CD4-positive, alpha-beta T cell treated with Interleukin-6 at 100 ng/mL for 8 hours (primary cell): ENCODE results near the gene ANKRD33B.
"Not testable (repeated sequence)": the region's sequence is repeated elsewhere in the genome, so short reads cannot be mapped to it uniquely, and the experiment has no call there.

Experiments
- DNase-seq: peaks from one replicate; pipeline ENCODE4 v3.0.0-alpha.2; 2020; ENCODE audit warnings: mixed read lengths, low spot score

The ANKRD33B gene

GRCh38 chr5:10595293-10595671 is 31.4 kb downstream of the ANKRD33B start:
- DNase-seq, result no peak

- peak; percentile 15 for DNase-seq
These were observed 31.9 kb downstream of the ANKRD33B start for GRCh38 chr5:10595672-10596309.

DNA sequence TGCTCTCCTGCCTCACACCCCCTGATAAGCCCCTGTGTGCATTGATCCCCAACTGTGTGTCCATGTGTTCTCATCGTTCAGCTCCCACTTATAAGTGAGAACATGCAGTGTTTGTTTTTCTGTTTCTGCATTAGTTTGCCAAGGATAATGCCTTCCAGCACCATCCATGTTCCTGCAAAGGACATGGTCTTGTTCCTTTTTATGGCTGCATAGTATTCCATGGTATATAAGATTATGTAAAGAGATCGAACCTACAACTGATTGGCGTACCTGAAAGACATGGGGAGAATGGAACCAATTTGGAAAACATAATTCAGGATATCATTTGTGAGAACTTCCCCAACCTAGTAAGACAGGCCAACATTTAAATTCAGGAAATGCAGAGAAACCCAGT is 32.4 kb downstream of the ANKRD33B start:
- DNase-seq, result no peak

- no peak for DNase-seq
These were observed 33.1 kb downstream of the ANKRD33B start for GRCh38 chr5:10596886-10597451.

GRCh38 chr5:10599113-10599512 is 35.2 kb downstream of the ANKRD33B start:
- DNase-seq, result no peak

GRCh38 chr5:10599862-10600284 is 36.0 kb downstream of the ANKRD33B start:
- DNase-seq, result no peak

DNA sequence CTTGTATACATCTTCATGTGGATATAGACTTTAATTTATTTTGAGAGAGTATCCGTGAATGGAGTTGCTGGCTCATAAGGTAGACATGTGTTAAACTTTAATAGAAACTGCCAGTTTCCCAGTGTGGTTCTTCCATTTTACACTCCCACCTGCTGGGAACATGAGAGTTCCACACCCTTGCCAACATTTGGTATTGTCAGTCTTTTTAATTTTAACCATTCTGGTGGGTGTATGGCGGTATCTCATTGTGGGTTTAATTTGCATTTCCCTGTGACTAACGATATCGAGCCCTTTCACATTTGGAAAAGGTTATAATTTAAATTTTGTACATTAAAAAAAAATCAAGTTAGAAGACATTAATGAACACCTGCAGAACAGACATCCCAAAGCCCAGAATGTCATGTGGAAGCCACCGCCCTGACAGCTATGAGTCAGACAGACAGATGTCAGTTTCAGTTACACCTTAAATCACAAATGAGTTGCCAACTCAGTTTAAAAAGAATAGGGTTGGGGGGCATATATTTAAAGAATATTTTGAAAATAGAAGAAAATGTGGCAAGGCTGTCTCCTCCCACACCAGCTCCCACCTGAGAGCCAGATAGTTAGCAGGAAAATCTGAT is 36.9 kb downstream of the ANKRD33B start:
- no peak for DNase-seq

DNA sequence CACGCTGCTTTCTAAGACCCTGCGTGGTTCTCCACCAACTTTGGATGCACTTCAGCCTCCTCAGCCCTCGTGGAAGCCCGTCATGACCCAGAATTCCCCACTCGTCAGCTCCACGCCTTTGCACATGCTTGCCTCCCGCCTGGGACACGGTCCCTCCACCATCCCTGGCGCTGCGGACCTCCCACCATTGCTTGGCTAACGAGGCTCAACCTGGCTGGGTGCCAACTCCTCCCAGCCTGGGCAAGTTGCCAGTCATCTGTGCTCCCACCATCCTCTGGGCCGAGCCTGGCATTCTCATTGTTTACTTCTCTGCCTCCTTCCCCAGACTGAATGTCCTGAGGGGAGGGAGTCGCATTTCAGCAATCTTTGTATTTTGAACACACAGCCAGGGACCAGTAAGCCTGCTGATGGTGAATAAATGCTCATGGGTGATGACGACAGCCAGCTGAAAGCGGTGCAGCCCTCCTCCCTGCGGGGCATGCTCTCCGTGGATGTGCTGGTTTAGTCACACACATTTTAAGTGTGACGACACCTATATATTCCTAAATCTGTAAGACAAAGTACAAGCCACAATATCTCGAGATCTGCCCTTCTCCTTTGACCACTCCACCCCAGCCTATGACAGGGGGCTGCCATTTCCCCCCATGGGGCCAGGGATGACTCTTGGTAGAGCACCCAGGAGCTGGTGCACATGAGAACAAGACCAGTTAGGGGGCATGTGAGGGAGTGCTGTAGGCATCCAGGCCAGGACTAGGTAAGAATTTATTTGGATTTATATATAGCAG is 37.6 kb downstream of the ANKRD33B start:
- no peak for DNase-seq

DNA sequence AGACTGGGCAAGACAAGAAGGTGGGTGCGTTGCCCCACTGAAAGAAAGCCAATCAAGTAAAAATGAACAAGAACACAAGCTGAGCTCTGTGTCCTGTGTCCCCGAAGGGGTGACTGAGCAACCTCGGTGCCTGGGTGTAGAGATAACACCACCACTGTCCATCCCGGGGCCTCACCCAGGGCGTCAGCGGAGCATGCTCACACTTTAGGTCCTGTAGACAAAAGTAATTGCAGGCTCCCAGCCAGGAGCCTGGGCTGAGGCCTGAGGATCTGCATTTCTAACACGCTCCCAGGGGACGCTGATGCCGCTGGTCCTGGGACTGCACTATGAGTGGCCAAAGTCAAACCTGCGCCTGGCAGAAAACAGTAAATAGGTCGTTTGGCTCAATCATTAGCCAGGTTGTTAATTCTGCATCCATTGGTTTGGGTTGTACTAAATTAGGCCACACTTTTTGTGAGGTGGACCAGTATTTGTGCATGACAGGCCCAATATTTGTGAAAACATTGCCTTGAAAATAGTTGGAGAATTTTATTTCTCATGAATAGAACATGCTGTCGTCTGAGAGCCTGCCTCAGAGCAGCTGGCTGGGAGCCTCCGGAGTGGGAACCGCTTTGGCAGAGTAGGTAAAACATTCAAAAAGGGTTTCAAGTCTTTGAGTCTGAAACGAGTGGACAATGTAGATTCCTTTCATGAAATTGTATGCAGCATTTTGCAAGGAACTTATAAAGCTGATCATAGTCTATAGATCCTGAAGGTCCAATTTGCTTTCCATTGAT is 38.3 kb downstream of the ANKRD33B start:
- no peak for DNase-seq

DNA sequence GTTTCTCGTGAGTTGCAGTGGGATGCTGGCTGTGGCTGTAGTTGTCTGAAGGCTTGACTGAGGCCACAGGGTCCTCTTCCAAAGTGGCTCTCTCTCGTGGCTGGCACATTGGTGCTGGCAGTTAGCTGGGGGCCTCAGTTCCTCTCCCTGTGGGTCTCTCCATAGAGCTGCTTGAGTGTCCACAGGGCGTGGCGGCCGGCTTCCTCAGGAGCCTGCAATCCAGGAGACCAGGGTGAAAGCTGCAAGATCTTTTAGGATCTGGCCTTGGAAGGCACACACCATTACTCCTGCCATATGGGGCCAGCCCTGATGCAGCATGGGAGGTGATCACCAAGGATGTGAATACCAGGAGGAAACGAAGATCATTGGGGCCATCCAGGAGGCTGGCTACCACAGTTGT is 41.1 kb downstream of the ANKRD33B start:
- no peak for DNase-seq

GRCh38 chr5:10606632-10607022 is 42.8 kb downstream of the ANKRD33B start:
- not testable (repeated sequence) for DNase-seq

DNA sequence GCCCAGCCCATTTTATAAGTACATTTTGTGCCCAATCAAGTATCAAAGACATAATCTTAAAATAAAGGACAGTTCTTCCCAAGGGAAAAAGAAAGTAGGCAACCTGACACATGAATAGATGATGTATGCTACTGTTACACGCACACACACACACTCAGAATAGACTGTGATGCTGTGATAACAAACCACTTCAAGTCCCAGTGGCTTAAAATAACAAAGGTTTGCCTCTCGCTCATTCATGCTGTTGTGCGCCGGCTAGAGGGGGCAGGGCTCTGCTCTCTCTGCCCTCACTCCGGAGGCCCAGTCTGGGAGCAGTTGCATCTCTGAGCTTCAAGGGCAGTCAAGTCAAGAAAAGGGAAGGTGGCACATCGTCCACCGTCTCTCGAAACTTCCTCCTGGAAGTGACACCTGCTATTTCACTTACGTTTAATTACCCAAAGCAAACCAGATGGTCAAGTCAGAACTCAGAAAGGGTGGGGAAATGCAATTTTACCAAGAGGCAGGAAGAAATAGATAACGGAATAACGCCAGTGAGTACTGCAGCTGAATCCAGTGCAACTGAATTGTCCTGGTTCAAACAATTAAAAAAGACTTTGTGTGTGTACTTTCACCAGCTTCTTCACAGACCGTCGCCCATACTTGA is 43.3 kb downstream of the ANKRD33B start:
- no peak for DNase-seq

DNA sequence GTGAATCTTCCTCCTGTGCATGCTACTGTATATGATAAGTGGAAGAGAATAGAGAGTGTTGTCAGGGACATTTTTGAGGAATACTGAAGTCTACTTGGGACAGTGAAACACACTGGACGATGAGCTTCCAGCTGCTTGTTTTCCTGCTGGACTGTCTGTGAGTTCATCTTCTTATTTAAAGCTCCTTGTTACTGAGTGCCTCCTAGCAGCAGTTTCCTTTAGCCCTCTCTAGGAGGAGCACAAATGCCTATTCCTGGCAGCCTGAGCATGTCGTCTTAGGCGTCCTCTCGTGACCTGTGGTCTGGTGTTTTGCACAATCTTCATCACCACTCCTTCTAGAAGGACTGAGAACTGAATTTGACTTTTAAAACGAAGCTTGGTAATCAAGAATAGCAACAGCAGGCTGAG is 43.8 kb downstream of the ANKRD33B start:
- DNase-seq, result no peak

GRCh38 chr5:10608081-10608480 is 44.2 kb downstream of the ANKRD33B start:
- DNase-seq, result not testable (repeated sequence)

DNA sequence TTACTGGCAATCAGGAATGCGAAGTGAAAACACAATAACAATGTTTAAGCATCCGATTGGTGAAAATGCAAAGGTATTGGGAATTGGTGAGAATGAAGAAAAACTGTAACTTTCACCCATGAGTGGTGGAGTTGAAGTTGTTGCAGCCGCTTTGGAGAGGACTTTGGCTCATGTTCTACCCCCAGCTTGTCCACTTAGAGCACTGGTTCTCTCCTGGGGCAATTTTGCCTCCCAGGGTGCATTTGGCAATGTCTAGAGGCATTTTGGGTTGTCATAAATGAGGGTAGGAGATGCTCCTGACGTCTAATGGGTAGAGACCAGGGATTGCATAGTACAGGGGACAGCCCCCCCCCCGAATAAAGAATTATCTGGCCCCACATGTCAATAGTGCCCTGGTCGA is 46.2 kb downstream of the ANKRD33B start:
- no peak for DNase-seq

- no peak for DNase-seq
These were observed 47.4 kb downstream of the ANKRD33B start for GRCh38 chr5:10611290-10611689.

DNA sequence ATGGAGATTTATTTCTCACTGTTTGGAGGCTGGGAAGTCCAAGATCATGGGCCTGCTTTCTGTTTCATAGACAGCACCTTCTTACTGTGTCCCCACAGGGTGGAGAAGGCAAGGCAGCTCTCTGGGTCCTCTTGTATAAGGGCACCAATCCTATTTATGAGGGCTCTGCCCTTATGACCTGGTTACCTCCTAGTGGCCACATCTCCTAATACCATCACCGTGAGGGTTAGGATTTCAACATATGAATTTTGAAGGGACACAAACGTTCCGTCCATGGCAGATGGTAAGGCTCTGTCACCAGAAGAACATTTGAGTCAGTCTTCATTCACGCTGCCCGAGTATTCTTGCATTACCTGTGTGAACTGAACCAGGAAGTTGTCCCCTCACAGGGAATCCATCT is 48.4 kb downstream of the ANKRD33B start:
- no peak for DNase-seq

DNA sequence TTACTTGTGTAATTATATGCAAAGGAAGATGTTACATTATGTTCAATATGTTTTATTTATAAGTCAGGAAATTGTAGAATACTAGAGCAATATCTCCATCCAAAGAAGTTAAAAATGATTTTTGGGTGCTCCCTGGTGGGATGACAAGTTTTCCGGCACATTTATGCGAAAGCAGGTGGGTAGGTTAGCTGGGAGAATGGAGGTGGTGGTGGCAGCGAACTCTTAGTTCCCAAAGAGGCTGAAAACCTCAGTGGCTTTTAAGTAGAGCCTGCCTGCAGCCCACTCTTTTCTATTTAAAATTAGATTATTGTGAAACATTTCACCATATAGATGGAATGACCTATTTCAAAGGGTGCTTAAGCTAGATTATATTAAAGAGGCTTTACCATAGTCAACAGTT is 51.8 kb downstream of the ANKRD33B start:
- no peak for DNase-seq

DNA sequence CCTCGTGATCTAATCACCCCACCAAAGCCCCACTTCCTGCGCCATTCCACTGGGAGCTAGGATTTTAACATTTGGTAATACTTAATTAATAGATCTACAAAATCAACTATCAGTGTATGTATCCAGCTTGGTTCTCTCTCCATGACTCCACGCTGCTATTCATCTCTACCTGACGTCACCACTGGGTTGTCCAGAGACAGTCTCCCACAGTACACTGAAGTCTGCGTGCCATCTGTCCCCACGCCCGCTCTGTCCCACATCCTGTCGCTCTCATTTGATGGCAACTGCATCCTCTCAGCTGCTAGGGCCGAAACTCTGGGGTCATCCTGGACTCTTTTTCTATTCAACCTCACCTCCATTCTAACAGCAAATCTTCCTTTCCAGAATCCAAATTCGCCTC is 53.2 kb downstream of the ANKRD33B start:
- DNase-seq, result no peak

DNA sequence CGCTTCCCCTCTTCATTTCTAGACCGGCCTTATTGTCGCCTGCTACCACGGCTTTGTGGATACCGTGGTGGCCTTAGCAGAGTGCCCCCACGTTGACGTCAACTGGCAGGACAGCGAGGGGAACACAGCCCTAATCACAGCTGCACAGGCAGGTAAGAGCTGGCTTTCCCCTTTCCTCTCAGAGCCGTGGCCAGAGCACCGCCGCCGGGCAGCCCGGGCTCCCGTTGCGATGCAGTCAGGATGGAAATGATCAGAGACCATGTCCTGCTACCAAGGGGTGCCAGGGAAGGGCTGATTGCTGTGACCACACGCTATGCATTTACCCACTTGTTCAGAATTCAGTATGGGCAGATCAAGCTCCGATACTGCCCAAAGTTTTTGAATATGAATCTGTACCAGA is 54.4 kb downstream of the ANKRD33B start:
- DNase-seq, result no peak

GRCh38 chr5:10619649-10620048 is 55.8 kb downstream of the ANKRD33B start:
- DNase-seq, result no peak

DNA sequence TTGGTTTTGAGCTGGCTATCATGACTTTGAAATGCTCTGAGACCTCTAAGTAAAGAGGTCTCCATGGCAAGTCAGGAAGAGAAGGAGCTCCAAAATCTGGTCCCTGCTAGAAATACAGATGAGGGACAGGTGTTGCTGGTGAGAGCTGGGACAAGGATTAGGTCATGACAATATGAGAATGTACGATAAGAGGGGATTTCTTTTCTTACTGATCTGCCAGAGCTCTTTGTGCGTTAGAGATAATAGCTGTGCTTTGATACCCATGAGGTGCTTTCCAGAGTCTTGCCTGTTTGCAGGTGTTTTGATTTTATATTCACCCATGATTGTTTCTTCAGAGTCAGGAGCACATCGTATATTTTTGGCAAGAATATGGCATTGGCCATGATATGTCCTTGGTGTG is 56.5 kb downstream of the ANKRD33B start:
- DNase-seq, result no peak
